PC-3 (cell line): Measurements from ENCODE around the gene SVIL.

Source experiments
- CTCF ChIP-seq: fragments of 300-600 bp; sonication (generic); conservative IDR thresholded peaks from 2 replicates; pipeline ENCODE4 v1.5.1; 2017; ENCODE audit warnings: antibody characterized with exemption, low read depth, mild to moderate bottlenecking, low read length
- EZH2 ChIP-seq: fragments of 300-600 bp; sonication (generic); IDR thresholded peaks from one replicate; pipeline ENCODE4 v1.6.1; 2017; ENCODE audit warnings: antibody characterized with exemption, mild to moderate bottlenecking, low read length; ENCODE audit not compliant: unreplicated experiment

DNA sequence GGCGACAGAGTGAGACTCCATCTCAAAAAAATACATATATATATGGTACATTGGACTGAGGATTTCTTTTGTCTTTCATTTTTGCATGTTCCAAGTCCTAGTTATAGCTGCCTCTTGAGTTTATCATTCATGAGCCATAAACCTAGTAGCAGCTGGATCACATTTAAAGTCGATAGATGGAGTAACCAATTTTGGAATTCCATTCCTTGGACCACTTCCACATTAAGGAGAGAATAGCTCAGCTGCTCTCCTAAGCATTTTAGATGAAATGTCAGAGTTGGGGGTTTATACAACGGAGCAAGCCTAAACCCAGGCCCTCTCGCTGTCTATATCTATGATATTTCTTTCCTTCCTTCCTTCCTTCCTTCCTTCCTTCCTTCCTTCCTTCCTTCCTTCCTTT, 204.7 kb downstream of the SVIL start:
- TF ChIP-seq CTCF = no peak
- TF ChIP-seq EZH2 = no peak
